OCI-LY1 (cell line): ENCODE data around the gene DHRS11.

Experiments used
- H2AFZ ChIP-seq: fragments of 200-600 bp; sonication (generic), shearing (Covaris generic); 2 replicates; pipeline ENCODE4 v1.6.0; 2014; ENCODE audit warnings: antibody characterized with exemption, mild to moderate bottlenecking, low read length
- H3F3A ChIP-seq: fragments of 200-600 bp; sonication (generic), shearing (Covaris generic); 2 replicates; pipeline ENCODE4 v1.6.0; 2014; ENCODE audit warnings: mild to moderate bottlenecking, antibody characterized with exemption, low read length, moderate library complexity; ENCODE audit not compliant: insufficient read depth
- H3K27ac ChIP-seq: fragments of 200-600 bp; sonication (generic); 2 replicates; pipeline ENCODE4 v1.5.1; 2014; ENCODE audit warnings: low read length, mixed run types, mild to moderate bottlenecking, low read depth; ENCODE audit not compliant: poor library complexity, severe bottlenecking
- H3K27me3 ChIP-seq: fragments of 200-600 bp; sonication (generic); 2 replicates; pipeline ENCODE4 v1.6.0; 2014; ENCODE audit warnings: antibody characterized with exemption, mild to moderate bottlenecking, low read length, moderate library complexity; ENCODE audit not compliant: insufficient read depth
- H3K36me3 ChIP-seq: fragments of 200-600 bp; sonication (generic); 2 replicates; pipeline ENCODE4 v1.6.1; 2014; ENCODE audit warnings: mild to moderate bottlenecking, antibody characterized with exemption, low read length, moderate library complexity, mixed read lengths; ENCODE audit not compliant: insufficient read depth
- H3K4me1 ChIP-seq: fragments of 200-600 bp; sonication (generic); 2 replicates; pipeline ENCODE4 v1.5.1; 2014; ENCODE audit warnings: mild to moderate bottlenecking, low read length, moderate library complexity; ENCODE audit not compliant: insufficient read depth, severe bottlenecking
- H3K4me2 ChIP-seq: fragments of 200-600 bp; sonication (generic), shearing (Covaris generic); 2 replicates; pipeline ENCODE4 v1.6.1; 2014; ENCODE audit warnings: low read length
- H3K4me3 ChIP-seq: fragments of 200-600 bp; sonication (generic); 2 replicates; pipeline ENCODE4 v1.5.1; 2014; ENCODE audit warnings: low read length, low read depth, mild to moderate bottlenecking, mixed read lengths; ENCODE audit not compliant: poor library complexity, severe bottlenecking
- H3K79me2 ChIP-seq: fragments of 200-600 bp; shearing (Covaris generic); 2 replicates; pipeline ENCODE4 v1.6.1; 2016; ENCODE audit warnings: mixed run types, low read length, mixed read lengths; ENCODE audit not compliant: insufficient read depth
- H3K9ac ChIP-seq: fragments of 200-600 bp; sonication (generic), shearing (Covaris generic); 2 replicates; pipeline ENCODE4 v1.6.1; 2014; ENCODE audit warnings: mild to moderate bottlenecking, low read length, mixed read lengths
- H3K9me2 ChIP-seq: fragments of 200-600 bp; sonication (generic), shearing (Covaris generic); 2 replicates; pipeline ENCODE4 v1.6.1; 2014; ENCODE audit warnings: low read depth, mild to moderate bottlenecking, low read length, mixed read lengths
- H3K9me3 ChIP-seq: fragments of 200-600 bp; shearing (Covaris generic); 2 replicates; pipeline ENCODE4 v1.6.1; 2014; ENCODE audit warnings: low read length, mixed read lengths
- H4K20me1 ChIP-seq: fragments of 200-600 bp; sonication (generic), shearing (Covaris generic); 2 replicates; pipeline ENCODE4 v1.6.0; 2016; ENCODE audit warnings: mild to moderate bottlenecking, low read length; ENCODE audit not compliant: insufficient read depth
- EZH2 ChIP-seq: fragments of 200-600 bp; sonication (generic), shearing (Covaris generic); IDR thresholded peaks from 2 replicates; pipeline ENCODE4 v1.8.0; 2017; ENCODE audit warnings: borderline replicate concordance, mixed run types, mild to moderate bottlenecking, antibody characterized with exemption, low read length, moderate library complexity, mixed read lengths
- TF ChIP-seq, protein P1 (sequence below): fragments of 200-600 bp; sonication (generic), shearing (Covaris generic); IDR thresholded peaks from 2 replicates; pipeline ENCODE4 v1.5.1; 2017; ENCODE audit warnings: mild to moderate bottlenecking, antibody characterized with exemption, low read length, moderate library complexity, mixed read lengths

The DHRS11 gene

DNA sequence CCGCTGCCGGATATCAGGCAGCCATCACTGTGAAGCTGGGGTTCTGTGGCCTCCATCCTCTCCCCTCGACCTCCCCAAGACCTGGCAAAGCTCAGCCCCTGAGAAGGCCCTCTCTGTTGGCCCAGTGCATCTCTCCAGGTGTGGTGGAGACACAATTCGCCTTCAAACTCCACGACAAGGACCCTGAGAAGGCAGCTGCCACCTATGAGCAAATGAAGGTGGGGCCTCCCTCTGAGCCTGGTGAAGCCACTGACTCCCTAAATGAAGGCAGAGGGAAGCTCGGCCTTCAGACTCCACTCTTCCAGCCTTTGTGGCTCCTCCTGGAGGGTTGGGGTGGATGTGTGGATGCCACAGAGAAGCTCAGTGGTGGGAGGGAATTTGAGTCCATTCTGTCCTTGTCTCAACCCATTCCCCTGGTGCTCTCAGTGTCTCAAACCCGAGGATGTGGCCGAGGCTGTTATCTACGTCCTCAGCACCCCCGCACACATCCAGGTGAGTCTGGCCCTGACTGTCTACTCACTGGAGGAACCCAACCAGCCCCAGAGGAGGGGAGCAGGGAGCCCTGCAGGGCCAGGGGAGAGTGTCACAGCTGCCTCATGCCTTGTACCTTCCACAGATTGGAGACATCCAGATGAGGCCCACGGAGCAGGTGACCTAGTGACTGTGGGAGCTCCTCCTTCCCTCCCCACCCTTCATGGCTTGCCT, 8.0 kb downstream of the DHRS11 start:
- Histone ChIP-seq H3K79me2 (no peaks in the 10 kb centered on the region), H3K4me1 (peaks cover 27% of the 10 kb centered on the region), H3K4me3 (no peak overlapping the region), H2AFZ (no peak overlapping the region), H3F3A (no peaks in the 10 kb centered on the region), H3K9me2 (no peaks in the 10 kb centered on the region), H3K27me3 (no peaks in the 10 kb centered on the region), H3K27ac (no peak overlapping the region), H3K9me3 (no peaks in the 10 kb centered on the region), H3K36me3 (no peaks in the 10 kb centered on the region; the same call in 1 of the 2 replicates), H4K20me1 (no peaks in the 10 kb centered on the region), H3K4me2 (no peak overlapping the region), H3K9ac (no peak overlapping the region)
- TF ChIP-seq EZH2 = no peak
- TF ChIP-seq, protein P1, sequence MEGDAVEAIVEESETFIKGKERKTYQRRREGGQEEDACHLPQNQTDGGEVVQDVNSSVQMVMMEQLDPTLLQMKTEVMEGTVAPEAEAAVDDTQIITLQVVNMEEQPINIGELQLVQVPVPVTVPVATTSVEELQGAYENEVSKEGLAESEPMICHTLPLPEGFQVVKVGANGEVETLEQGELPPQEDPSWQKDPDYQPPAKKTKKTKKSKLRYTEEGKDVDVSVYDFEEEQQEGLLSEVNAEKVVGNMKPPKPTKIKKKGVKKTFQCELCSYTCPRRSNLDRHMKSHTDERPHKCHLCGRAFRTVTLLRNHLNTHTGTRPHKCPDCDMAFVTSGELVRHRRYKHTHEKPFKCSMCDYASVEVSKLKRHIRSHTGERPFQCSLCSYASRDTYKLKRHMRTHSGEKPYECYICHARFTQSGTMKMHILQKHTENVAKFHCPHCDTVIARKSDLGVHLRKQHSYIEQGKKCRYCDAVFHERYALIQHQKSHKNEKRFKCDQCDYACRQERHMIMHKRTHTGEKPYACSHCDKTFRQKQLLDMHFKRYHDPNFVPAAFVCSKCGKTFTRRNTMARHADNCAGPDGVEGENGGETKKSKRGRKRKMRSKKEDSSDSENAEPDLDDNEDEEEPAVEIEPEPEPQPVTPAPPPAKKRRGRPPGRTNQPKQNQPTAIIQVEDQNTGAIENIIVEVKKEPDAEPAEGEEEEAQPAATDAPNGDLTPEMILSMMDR = no peak

DNA sequence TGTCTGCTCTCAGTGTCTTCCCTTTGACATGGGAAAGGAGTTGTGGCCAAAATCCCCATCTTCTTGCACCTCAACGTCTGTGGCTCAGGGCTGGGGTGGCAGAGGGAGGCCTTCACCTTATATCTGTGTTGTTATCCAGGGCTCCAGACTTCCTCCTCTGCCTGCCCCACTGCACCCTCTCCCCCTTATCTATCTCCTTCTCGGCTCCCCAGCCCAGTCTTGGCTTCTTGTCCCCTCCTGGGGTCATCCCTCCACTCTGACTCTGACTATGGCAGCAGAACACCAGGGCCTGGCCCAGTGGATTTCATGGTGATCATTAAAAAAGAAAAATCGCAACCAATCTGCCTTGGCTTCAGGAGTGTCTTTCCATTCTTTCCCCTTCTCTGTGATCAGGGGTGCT, 8.8 kb downstream of the DHRS11 start:
- Histone ChIP-seq H3K36me3 (no peaks in the 10 kb centered on the region; the same call in 1 of the 2 replicates), H3K27me3 (no peaks in the 10 kb centered on the region), H3K4me2 (peak overlapping the region; percentile 86; the same call in 1 of the 2 replicates), H3K4me3 (peak overlapping the region; percentile 88), H3F3A (no peaks in the 10 kb centered on the region), H3K9ac (peak overlapping the region; percentile 83; the same call in 1 of the 2 replicates), H3K9me3 (no peaks in the 10 kb centered on the region), H3K9me2 (no peaks in the 10 kb centered on the region), H2AFZ (no peak overlapping the region), H3K4me1 (peaks cover 28% of the 10 kb centered on the region), H3K79me2 (no peaks in the 10 kb centered on the region), H4K20me1 (no peaks in the 10 kb centered on the region), H3K27ac (peak overlapping the region; percentile 21)
- no peak for TF ChIP-seq EZH2
- TF ChIP-seq, protein P1 = no peak

DNA sequence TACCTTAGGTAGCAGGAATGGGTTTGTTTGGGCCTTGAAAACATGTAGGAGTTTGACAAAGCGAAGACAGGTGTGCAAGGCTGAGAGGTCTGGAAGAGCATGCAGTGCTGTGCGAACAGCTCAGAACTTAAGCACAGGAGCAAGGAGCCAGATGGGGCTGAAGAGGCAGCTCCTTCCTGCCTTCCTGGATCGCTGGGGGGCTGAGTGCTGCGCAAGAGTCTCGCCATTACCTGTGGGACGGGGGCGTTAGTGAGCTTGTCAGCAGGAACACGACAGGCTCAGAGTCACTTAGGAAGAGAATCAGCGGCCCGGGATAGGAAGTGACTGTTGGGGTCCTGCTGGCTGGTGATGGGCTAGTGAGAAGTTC, 9.2 kb downstream of the DHRS11 start:
- Histone ChIP-seq H3K27ac (peak overlapping the region; percentile 21), H4K20me1 (no peaks in the 10 kb centered on the region), H3K79me2 (no peaks in the 10 kb centered on the region), H3K9me3 (no peaks in the 10 kb centered on the region), H3K36me3 (no peaks in the 10 kb centered on the region; the same call in 1 of the 2 replicates), H3F3A (no peaks in the 10 kb centered on the region), H3K9me2 (no peaks in the 10 kb centered on the region), H3K4me1 (peaks cover 32% of the 10 kb centered on the region), H3K4me3 (peak overlapping the region; percentile 88), H3K9ac (peak overlapping the region; percentile 83), H3K4me2 (peak overlapping the region; percentile 86), H2AFZ (0 out of 2 replicates have a peak overlapping the region, but pooled peaks have one; percentile 4), H3K27me3 (no peaks in the 10 kb centered on the region)
- TF ChIP-seq, protein P1 = peak; percentile 31; the same call in 1 of the 2 replicates
- no peak for TF ChIP-seq EZH2
